NK-92 (cell line): ENCODE data around the gene UBE2D2.

Source experiments
- DNase-seq: peaks from one replicate; lab custom pipeline; 2025; ENCODE audit not compliant: unreplicated experiment; lab: John Stamatoyannopoulos, UW

The UBE2D2 gene

GRCh38 chr5:139671096-139671841 lies 110.1 kb downstream of the UBE2D2 start:
- DNase-seq, result no peak

GRCh38 chr5:139675213-139675612 lies 114.1 kb downstream of the UBE2D2 start:
- DNase-seq, result no peak

GRCh38 chr5:139675825-139676224 lies 114.7 kb downstream of the UBE2D2 start:
- no peak for DNase-seq

GRCh38 chr5:139676406-139676805 lies 115.3 kb downstream of the UBE2D2 start:
- no peak for DNase-seq

GRCh38 chr5:139676951-139677735 lies 116.0 kb downstream of the UBE2D2 start:
- DNase-seq, result no peak
